Upper lobe of left lung (tissue), 6 donors: ENCODE results near the gene DNAJC1. TPM values are rescaled to one million over a fixed set of nuclear protein-coding genes. Genes with fewer than 3 reads are reported as not detected.

Source experiments
- ATAC-seq, 2 donors: fragments of 200-7000 bp; cut with Tn5 transposase; one replicate each; pipeline ENCODE4 v1.9.1; 2022; ENCODE audit warnings: mild to moderate bottlenecking in 2 of 2, moderate library complexity in 2 of 2; ENCODE audit not compliant: low FRiP score in 2 of 2
- DNase-seq, 2 donors: peaks; one replicate each; pipeline ENCODE4 v3.0.0-alpha.2; 2019 to 2020
- H3K27ac ChIP-seq, 4 donors: fragments of 200-600 bp; sonication (generic); one replicate each; pipeline ENCODE4 v1.5.1; 2016 to 2019
- H3K27me3 ChIP-seq, 4 donors: fragments of 200-600 bp; sonication (generic); one replicate each; pipeline ENCODE4 v1.5.1; 2017 to 2019
- H3K36me3 ChIP-seq, 4 donors: fragments of 200-600 bp; sonication (generic); one replicate each; pipeline ENCODE4 v1.5.1; 2016 to 2019
- H3K4me1 ChIP-seq, 4 donors: fragments of 200-600 bp; sonication (generic); one replicate each; pipeline ENCODE4 v1.5.1; 2018 to 2019
- H3K4me3 ChIP-seq, 4 donors: fragments of 200-600 bp; sonication (generic); one replicate each; pipeline ENCODE4 v1.5.1; 2017 to 2019; ENCODE audit warnings: mild to moderate bottlenecking in 2 of 4, moderate library complexity in 1 of 4
- H3K9me3 ChIP-seq, 4 donors: fragments of 200-600 bp; sonication (generic); one replicate each; pipeline ENCODE4 v1.5.1; 2018 to 2019
- EP300 ChIP-seq, 4 donors: sonication (generic); formaldehyde crosslinking; IDR thresholded peaks; one replicate each; pipeline ENCODE4 v1.5.1; 2017; ENCODE audit warnings: antibody characterized with exemption in 4 of 4, control low read depth in 2 of 4
- POLR2A ChIP-seq, 4 donors: fragments of 450-650 bp; IDR thresholded peaks; one replicate each; pipeline ENCODE4 v1.5.1; 2016 to 2017; ENCODE audit warnings: antibody characterized with exemption in 4 of 4, mild to moderate bottlenecking in 2 of 4
- POLR2AphosphoS5 ChIP-seq, 2 donors: sonication (generic); formaldehyde crosslinking; IDR thresholded peaks; one replicate each; pipeline ENCODE4 v1.5.1; 2017; ENCODE audit warnings: antibody characterized with exemption in 2 of 2
- WGBS, 2 donors: methylation state at CpG; one replicate each; pipeline ENCODE4 v1.1.5; 2017 to 2018; 5-methylcytosine and 5-hydroxymethylcytosine counted together
- total RNA-seq, 6 donors: library from RNA; depleted of rRNA in 4 of 6; stranded (reverse); fragments of >200 nt in 4 of 6; gene quantifications; one replicate each; pipeline versions ENCODE4 v1.1.0 to v1.2.1, GENCODE V29; 2016 to 2021
- TF ChIP-seq, protein P1 (sequence below), 6 experiments: fragments of 450-650 bp in 4 of 6; fragments of 200-600 bp in 2 of 6; sonication (generic) in 2 of 6; IDR thresholded peaks; one replicate each; pipeline ENCODE4 v1.5.1; 2016 to 2019; ENCODE audit warnings: antibody characterized with exemption in 6 of 6
- donor health status: DM: no; HTN: no; CAD: no; lungs with moderate emphysema.
- donor health status: DM: no; HTN: yes; CAD: no; lungs with severe emphysema.

Gene DNAJC1
- total RNA-seq, 6 donors from 2014 or later: 30.8 to 106 (median 74.1) TPM

DNA sequence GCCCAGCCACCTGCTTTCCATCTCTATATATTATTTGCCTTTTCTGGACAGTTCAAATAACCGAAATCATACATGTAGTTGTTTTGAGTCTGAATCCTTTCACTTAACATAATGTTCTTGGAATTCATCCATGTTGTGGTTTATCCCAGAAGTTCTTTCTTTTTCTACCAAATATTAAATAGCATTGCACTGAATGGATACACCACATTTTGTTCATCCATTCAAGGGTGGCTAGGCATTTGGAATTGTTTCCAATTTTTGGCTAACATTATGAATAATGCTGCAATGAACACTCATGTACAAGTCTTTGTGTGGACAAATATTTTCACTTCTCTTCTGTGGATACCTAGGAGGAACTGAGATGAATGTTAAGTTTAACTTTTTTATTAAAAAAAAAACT is 18.0 kb downstream of the DNAJC1 start:
- TF ChIP-seq POLR2A (IDR thresholded peaks at IDR 0.05): no peak
- no peak for TF ChIP-seq POLR2AphosphoS5 (IDR thresholded peaks at IDR 0.05)
- TF ChIP-seq EP300 (IDR thresholded peaks at IDR 0.05): no peak
- TF ChIP-seq, protein P1, sequence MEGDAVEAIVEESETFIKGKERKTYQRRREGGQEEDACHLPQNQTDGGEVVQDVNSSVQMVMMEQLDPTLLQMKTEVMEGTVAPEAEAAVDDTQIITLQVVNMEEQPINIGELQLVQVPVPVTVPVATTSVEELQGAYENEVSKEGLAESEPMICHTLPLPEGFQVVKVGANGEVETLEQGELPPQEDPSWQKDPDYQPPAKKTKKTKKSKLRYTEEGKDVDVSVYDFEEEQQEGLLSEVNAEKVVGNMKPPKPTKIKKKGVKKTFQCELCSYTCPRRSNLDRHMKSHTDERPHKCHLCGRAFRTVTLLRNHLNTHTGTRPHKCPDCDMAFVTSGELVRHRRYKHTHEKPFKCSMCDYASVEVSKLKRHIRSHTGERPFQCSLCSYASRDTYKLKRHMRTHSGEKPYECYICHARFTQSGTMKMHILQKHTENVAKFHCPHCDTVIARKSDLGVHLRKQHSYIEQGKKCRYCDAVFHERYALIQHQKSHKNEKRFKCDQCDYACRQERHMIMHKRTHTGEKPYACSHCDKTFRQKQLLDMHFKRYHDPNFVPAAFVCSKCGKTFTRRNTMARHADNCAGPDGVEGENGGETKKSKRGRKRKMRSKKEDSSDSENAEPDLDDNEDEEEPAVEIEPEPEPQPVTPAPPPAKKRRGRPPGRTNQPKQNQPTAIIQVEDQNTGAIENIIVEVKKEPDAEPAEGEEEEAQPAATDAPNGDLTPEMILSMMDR (IDR thresholded peaks at IDR 0.05): no peak
- Histone ChIP-seq H3K27me3 (no peaks in the 10 kb centered on the region), H3K9me3 (no peaks in the 10 kb centered on the region), H3K27ac (no peak overlapping the region), H3K36me3 (no peaks in the 10 kb centered on the region), H3K4me1 (peaks cover 0 to 9% (median 2%) of the 10 kb centered on the region in 4 donors), H3K4me3 (no peak overlapping the region)
- WGBS, 2 donors: 91 to 100% methylated on average over 1 of the region's 1 CpG
- ATAC-seq (no peak), DNase-seq (no peak)

DNA sequence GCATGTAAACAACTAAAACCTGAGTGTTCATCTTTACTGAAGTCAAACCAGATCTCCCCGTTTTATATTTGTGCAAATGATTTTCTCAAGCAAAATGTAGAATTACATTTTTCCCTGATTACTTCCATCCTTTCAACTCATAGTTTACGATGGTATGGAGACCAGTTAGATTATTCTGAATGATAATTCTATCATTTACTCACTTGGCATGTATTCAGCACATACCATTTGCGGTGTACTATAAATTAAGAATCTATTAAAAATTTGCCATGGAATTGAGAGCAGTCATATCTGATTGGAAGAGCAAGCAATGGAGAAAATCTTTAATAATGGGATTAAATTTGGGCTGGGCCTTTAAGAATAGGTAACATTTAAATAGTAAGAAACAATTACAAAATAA is 22.4 kb downstream of the DNAJC1 start:
- Histone ChIP-seq H3K27me3 (no peaks in the 10 kb centered on the region), H3K4me3 (no peak overlapping the region), H3K27ac (no peak overlapping the region), H3K4me1 (peaks cover 7 to 13% (median 8%) of the 10 kb centered on the region in 4 donors), H3K9me3 (no peaks in the 10 kb centered on the region), H3K36me3 (no peaks in the 10 kb centered on the region)
- ATAC-seq: no peak
- WGBS, 2 donors: 93 to 94% methylated on average over 3 of the region's 3 CpGs
- no peak for DNase-seq
- TF ChIP-seq, protein P1 (IDR thresholded peaks at IDR 0.05): no peak
- TF ChIP-seq EP300 (IDR thresholded peaks at IDR 0.05) (no peak), POLR2AphosphoS5 (IDR thresholded peaks at IDR 0.05) (no peak), POLR2A (IDR thresholded peaks at IDR 0.05) (no peak)

DNA sequence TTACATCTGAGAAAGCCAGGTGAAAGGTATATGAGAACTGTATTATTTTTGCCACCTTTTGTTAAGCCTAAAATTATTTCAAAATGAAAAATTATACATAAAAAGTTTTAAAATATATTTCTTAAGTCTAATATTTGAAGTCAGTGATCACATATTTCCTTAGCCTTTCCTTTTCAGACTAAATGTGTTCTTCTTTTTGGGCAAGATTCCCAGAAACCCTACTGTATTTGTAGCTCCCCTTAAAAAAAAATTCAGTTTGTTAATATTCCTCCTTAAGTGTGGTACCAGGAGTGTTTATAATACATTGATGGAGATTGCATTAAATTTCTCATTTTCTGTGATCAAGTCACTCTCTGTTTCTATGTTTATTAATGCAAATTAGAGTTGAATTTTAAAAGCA is 22.8 kb downstream of the DNAJC1 start:
- H3K27me3 ChIP-seq: no peaks in the 10 kb centered on the region
- no peaks in the 10 kb centered on the region for H3K9me3 ChIP-seq
- H3K4me3 ChIP-seq: no peak overlapping the region
- peaks cover 8 to 16% (median 10%) of the 10 kb centered on the region in 4 donors for H3K4me1 ChIP-seq
- ATAC-seq: no peak
- no peak overlapping the region for H3K27ac ChIP-seq
- no peak for DNase-seq
- no peak for TF ChIP-seq EP300 (IDR thresholded peaks at IDR 0.05)
- no peak for TF ChIP-seq POLR2AphosphoS5 (IDR thresholded peaks at IDR 0.05)
- no peaks in the 10 kb centered on the region for H3K36me3 ChIP-seq

DNA sequence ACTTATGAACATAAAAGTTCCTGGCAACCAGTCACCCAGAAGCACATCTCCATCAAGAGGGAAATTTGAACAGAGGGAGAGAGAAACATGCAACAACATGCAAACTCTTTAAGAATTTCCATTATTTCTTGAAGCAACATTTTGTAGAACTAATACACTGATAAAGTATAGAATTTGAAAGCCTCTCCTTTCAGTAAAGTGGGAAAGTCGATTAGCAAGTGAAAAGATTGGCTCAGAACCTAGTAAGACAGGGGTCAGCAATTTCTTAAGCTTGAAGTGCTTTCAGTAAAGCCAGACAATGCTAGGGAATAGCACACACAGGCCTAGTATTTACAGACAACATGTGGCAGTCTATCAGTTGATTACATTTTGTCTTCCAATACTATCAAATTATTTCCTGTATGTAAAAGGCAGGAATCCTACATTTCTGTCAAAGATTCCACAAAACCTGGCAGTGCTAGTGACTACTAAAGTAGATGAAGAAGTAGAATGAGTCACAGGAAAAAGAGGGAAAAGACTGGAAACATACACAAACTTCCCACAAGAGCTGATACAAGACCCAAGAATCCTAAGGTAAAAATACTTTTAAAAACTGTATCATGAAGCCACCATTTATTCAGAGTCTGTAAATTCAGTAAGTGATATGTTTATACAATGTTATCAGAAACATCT is 25.2 kb downstream of the DNAJC1 start:
- no peaks in the 10 kb centered on the region for H3K36me3 ChIP-seq
- no peak overlapping the region for H3K27ac ChIP-seq
- no peaks in the 10 kb centered on the region for H3K27me3 ChIP-seq
- TF ChIP-seq POLR2A (IDR thresholded peaks at IDR 0.05) (no peak), EP300 (IDR thresholded peaks at IDR 0.05) (no peak), POLR2AphosphoS5 (IDR thresholded peaks at IDR 0.05) (no peak)
- TF ChIP-seq, protein P1 (IDR thresholded peaks at IDR 0.05): no peak
- H3K4me1 ChIP-seq: peaks cover 15 to 21% (median 17%) of the 10 kb centered on the region in 4 donors
- WGBS, 2 donors: 15 to 34% methylated on average over 1 of the region's 1 CpG
- H3K9me3 ChIP-seq: no peaks in the 10 kb centered on the region
- no peak for ATAC-seq
- DNase-seq: no peak
- H3K4me3 ChIP-seq: no peak overlapping the region

DNA sequence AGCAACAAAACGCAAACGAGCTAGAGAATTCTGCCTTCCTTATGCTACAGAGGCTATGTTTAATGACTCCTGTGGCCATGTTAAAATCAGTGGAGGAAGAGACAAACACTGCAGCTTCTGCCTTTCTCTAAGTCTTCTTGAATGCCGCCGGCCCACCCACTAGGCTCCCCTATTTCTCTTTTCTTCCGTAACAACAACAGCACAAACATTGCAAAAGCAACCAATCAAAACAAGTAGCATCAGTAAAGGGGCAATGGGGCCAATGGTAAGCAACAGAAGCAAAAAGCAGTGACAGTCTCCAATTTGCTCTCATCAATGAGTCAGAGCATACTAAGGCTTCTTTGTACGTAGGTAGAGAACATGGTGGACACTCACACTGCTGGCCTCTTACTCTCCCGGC is 26.8 kb downstream of the DNAJC1 start:
- TF ChIP-seq EP300 (IDR thresholded peaks at IDR 0.05): no peak
- DNase-seq: no peak
- no peaks in the 10 kb centered on the region for H3K27me3 ChIP-seq
- no peak for ATAC-seq
- 91 to 93% methylated on average over 7 of the region's 7 CpGs for WGBS, 2 donors
- peaks cover 15 to 24% (median 17%) of the 10 kb centered on the region in 4 donors for H3K4me1 ChIP-seq
- H3K4me3 ChIP-seq: no peak overlapping the region
- no peak overlapping the region for H3K27ac ChIP-seq
- no peaks in the 10 kb centered on the region for H3K36me3 ChIP-seq
- no peaks in the 10 kb centered on the region for H3K9me3 ChIP-seq

DNA sequence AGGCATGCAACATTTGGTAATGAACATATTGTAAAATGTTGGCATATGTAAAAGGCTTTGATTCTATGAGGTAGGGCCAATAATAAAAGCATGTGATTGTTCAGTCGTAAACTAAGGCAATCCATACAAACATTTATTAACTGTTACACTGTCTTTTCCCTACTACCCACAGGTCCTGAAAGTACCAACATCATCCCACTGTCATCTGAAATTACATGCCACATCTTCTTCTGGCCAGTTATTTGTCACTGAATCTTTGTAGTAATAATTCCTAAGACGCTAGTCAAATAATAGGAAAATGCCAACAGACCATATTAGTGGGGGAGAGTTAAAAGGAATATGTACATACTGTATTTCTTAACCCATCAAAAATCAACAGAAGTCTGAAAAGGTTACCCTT is 27.2 kb downstream of the DNAJC1 start:
- ATAC-seq (no peak), DNase-seq (no peak)
- Histone ChIP-seq H3K36me3 (no peaks in the 10 kb centered on the region), H3K27me3 (no peaks in the 10 kb centered on the region), H3K4me1 (peaks cover 15 to 24% (median 17%) of the 10 kb centered on the region in 4 donors), H3K4me3 (no peak overlapping the region), H3K27ac (no peak overlapping the region), H3K9me3 (no peaks in the 10 kb centered on the region)
- TF ChIP-seq EP300 (IDR thresholded peaks at IDR 0.05): no peak
- TF ChIP-seq POLR2A (IDR thresholded peaks at IDR 0.05): no peak
- TF ChIP-seq POLR2AphosphoS5 (IDR thresholded peaks at IDR 0.05): no peak
- TF ChIP-seq, protein P1 (IDR thresholded peaks at IDR 0.05): no peak
- WGBS, 2 donors: 93 to 95% methylated on average over 2 of the region's 2 CpGs
